ENCODE data around the gene VPS13D. TPM values are rescaled to one million over a fixed set of nuclear protein-coding genes. Genes with fewer than 3 reads are reported as not detected.

The VPS13D gene
- total and polyA plus RNA-seq, 2 donors (not counting 3 experiments of a cell fraction or from before 2014, with no cell fraction given): 13.6 to 48.5 TPM

DNA sequence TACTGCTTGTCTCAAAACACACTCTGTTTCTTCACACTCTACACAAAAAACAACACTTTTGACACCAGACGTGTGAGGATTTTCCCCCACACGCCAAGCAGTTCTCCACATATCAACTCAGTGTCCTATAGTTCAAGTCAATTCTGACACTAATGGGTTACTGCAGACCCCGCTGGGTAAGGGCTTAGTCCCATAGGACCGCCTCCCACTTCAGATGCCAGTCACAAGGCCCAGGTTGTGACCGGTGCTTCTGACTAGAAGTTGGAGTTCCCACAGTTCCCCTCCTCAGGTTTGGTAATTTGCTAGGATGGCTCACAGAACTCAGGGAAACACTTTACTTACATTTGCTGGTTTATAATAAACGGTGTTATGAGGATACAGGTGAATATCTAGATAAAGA, 19.9 kb downstream of the VPS13D start:
- Histone ChIP-seq H3K9ac (replicated peaks; ENCODE audit: extremely low read depth, insufficient read depth, low read length) (no peak overlapping the region), H3K4me3 (replicated peaks in 1 of 3; ENCODE audit: insufficient read depth in 1 of 3, low read depth in 1 of 3, low read length in 3 of 3) (no peak overlapping the region), H3K36me3 (ENCODE audit: control insufficient read depth in 2 of 2, extremely low read depth in 1 of 2, insufficient read depth in 2 of 2, low read length in 2 of 2) (peaks cover 10 to 20% of the 10 kb centered on the region in 2 experiments), H2AFZ (ENCODE audit: low read depth, low read length) (no peak overlapping the region), H4K20me1 (replicated peaks; ENCODE audit: control insufficient read depth, extremely low read depth, insufficient read depth, low read length) (no peaks in the 10 kb centered on the region), H3K79me2 (ENCODE audit: control insufficient read depth, insufficient read depth, low read length) (no peaks in the 10 kb centered on the region), H3K9me1 (replicated peaks; ENCODE audit: control insufficient read depth, extremely low read depth, insufficient read depth, low read length) (no peaks in the 10 kb centered on the region), H3K27ac (ENCODE audit: insufficient read depth, low read depth, low read length) (no peak overlapping the region), H3K9me3 (replicated peaks; ENCODE audit: control insufficient read depth, insufficient read depth, low read length) (no peaks in the 10 kb centered on the region), H3K4me2 (ENCODE audit: insufficient read depth, low read length) (no peak overlapping the region), H3K27me3 (ENCODE audit: control insufficient read depth in 2 of 2, insufficient read depth in 2 of 2, low read length in 2 of 2) (no peaks in the 10 kb centered on the region), H3K4me1 (ENCODE audit: control insufficient read depth, extremely low read depth, insufficient read depth, low read length) (no peaks in the 10 kb centered on the region)
- dilution Hi-C loops (cut with MboI; ENCODE audit: extremely low pct_ligation_motif_present, low sequenced_read_pairs) (no loop called here), intact Hi-C loops (cut with micrococcal nuclease) (no loop called here)
- BruUV-seq (replicated peaks): no TSS peak
- DNase-seq (ENCODE audit: low read depth, low spot score) (no peak), FAIRE-seq (no peak)
- ChIA-PET POLR2A (no interaction called here), CTCF (interaction anchor here (0.6 to 1.1 kb wide), 2 partner anchors 15 to 125 kb away, joined by 3 to 4 read pairs; no protein-coding TSS in a partner anchor)
- TF ChIP-seq, protein P1, sequence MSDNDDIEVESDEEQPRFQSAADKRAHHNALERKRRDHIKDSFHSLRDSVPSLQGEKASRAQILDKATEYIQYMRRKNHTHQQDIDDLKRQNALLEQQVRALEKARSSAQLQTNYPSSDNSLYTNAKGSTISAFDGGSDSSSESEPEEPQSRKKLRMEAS (IDR thresholded peaks at IDR 0.05; ENCODE audit: insufficient read depth, insufficient read length): no peak
- TF ChIP-seq POLR2AphosphoS5 (IDR thresholded peaks at IDR 0.05; ENCODE audit: insufficient read depth, low read depth, low read length) (no peak), FOS (IDR thresholded peaks at IDR 0.05; ENCODE audit: borderline replicate concordance, insufficient read depth, low read length) (no peak), CTCF (IDR thresholded peaks at IDR 0.05; ENCODE audit: extremely low read depth in 1 of 2, insufficient read depth in 1 of 2, low read depth in 1 of 2, low read length in 2 of 2) (no peak), MYC (IDR thresholded peaks at IDR 0.05; ENCODE audit: low read depth, low read length) (no peak), GATA2 (IDR thresholded peaks at IDR 0.05; ENCODE audit: insufficient read depth, insufficient read length, low read depth, low read length) (no peak), EZH2 (IDR thresholded peaks at IDR 0.05; ENCODE audit: borderline replicate concordance, low read depth, low read length, severe bottlenecking) (no peak), JUN (IDR thresholded peaks at IDR 0.05; ENCODE audit: borderline replicate concordance, insufficient read depth, insufficient read length, low read depth) (no peak), POLR2A (IDR thresholded peaks at IDR 0.05; ENCODE audit: low read depth, low read length) (no peak)

Measured in endothelial cell of umbilical vein (primary cell).